Fibroblast of pulmonary artery (primary cell): ENCODE measurements around the gene GPR45.

Experiments
- DNase-seq: peaks from one replicate; pipeline ENCODE4 v3.0.0-alpha.2; 2010; ENCODE audit warnings: low read depth
- H3K4me3 ChIP-seq: replicated peaks from 2 replicates; pipeline ENCODE4 v1.5.1; 2011; ENCODE audit warnings: low read depth, mild to moderate bottlenecking, control low read depth, low read length, moderate library complexity
- CTCF ChIP-seq: IDR thresholded peaks from 2 replicates; pipeline ENCODE4 v1.5.1; 2011; ENCODE audit warnings: mild to moderate bottlenecking, control low read depth, low read length, inconsistent platforms; ENCODE audit errors: missing control alignments

GPR45 gene

GRCh38 chr2:105254531-105255210, 13.1 kb downstream of the GPR45 start:
- TF ChIP-seq CTCF: no peak
- DNase-seq: no peak
- no peak overlapping the region for H3K4me3 ChIP-seq

GRCh38 chr2:105255979-105256378, 14.4 kb downstream of the GPR45 start:
- DNase-seq: no peak
- no peak for TF ChIP-seq CTCF
- no peak overlapping the region for H3K4me3 ChIP-seq

- H3K4me3 ChIP-seq: no peak overlapping the region
- DNase-seq: peak; percentile 23
- TF ChIP-seq CTCF: no peak
These were observed 15.0 kb downstream of the GPR45 start for GRCh38 chr2:105256431-105257047.

- no peak for DNase-seq
These were observed 16.4 kb downstream of the GPR45 start for GRCh38 chr2:105257981-105258380.

GRCh38 chr2:105258835-105259350, 17.4 kb downstream of the GPR45 start:
- no peak for DNase-seq
- no peak overlapping the region for H3K4me3 ChIP-seq
- TF ChIP-seq CTCF: no peak

More at GRCh38 chr2:105257981-105258380, 16.4 kb downstream of the GPR45 start:
- no peak for TF ChIP-seq CTCF
- no peak overlapping the region for H3K4me3 ChIP-seq

- DNase-seq: peak; percentile 84
- no peak for TF ChIP-seq CTCF
- no peak overlapping the region for H3K4me3 ChIP-seq
These were observed 19.5 kb downstream of the GPR45 start for GRCh38 chr2:105261061-105261460.
